ENCODE results near the gene SDHAF1.
"Not testable (repeated sequence)": the region's sequence is repeated elsewhere in the genome, so short reads cannot be mapped to it uniquely, and the experiment has no call there.

Gene SDHAF1, protein sequence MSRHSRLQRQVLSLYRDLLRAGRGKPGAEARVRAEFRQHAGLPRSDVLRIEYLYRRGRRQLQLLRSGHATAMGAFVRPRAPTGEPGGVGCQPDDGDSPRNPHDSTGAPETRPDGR

GRCh38 chr19:35995048-35995993, at the start of gene SDHAF1:
Gene SDHAF1, plus strand, starts transcription at chr19:35995188. Its CDS starts 87 bp downstream, at chr19:35995275.
- peak; percentile 94 for DNase-seq

DNA sequence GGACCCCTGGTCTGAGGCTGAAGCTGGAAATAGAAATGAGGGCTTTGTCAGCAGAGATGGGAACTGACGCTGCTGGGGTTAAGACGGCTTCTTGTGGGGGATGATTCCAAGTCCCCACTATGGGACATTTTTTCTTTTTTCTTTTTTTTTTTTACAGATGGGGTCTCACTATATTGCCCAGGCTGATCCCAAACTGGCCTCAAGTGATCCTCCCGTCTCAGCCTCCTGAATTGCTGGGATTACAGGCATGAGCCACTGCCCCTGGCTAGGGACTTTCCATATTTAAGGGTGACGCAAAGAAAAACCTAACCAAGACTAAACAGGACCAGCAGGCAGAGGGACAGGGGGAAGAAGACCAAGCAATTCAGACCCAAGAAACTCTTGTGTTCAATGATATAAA, 48.8 kb upstream of the SDHAF1 start:
- DNase-seq: no peak

DNA sequence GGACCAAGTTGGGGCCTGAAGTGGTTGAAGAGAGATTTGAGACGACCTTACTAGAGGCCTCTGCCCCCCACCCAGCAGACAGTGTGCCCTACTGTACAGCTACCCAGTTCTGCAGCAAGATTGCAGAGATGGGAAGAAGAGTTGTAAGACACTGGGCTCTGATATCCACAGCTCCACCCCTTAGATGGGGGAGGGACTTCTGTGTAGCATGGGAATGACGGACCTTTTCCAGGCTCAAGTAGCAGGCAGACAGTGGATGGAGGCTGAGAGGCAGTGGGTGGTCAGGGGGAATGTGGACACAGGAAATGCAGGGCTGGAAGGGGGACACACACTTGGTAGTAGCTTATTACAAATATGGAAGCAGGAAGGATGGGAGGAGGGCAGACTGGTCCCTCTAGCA, 45.9 kb upstream of the SDHAF1 start:
- no peak for DNase-seq

DNA sequence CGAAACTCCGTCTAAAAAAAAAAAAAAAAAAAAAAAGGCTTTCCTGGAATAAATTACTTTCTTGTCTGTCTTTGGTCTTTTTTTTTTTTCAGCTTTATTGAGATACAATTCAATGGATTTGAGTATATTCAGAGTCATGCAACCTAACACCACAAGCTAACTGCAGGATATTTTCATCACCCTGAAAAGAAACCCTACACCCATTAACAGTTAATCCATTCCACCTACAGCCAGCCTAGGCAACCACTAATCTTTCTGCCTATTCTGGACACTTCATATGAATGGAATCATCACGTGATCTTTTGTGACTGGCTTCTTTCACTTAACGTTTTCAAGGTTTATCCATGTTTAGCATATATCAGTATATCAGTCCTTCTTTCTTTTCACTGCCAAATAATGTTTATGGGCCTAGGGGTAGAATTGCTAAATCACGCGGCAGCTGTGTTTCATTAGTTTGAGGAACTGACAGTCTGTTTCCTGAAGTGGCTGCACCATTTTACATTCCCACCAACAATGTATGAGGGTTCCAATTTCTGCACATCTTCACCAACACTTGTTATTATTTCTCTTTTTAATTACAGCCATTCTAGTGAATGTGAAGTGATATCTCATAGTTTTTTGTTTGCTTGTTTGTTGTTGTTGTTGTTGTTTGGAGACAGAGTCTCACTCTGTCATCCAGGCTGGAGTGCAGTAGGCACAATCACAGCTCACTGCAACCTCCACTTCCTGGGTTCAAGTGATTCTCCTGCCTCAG, 38.9 kb upstream of the SDHAF1 start:
- DNase-seq: no peak

GRCh38 chr19:35957411-35957810, 37.6 kb upstream of the SDHAF1 start:
- not testable (repeated sequence) for DNase-seq

DNA sequence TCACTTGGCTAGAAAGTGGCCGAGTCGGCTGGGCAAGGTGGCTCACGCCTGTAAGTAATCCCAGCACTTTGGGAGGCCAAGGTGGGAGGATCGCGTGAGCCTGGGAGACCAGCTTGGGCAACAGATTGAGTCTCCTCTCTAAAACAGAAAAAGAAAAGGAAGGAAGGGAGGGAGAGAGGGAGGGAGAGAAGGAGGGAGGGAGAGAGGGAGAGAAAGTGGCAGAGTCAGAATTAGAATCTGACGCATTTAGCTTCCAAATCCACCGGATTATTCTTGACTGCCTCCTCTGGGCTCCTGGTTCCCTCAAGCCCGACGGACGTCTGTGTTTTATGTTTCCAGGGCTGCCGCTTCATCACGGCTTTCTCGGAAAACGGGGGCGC, 36.3 kb upstream of the SDHAF1 start:
- no peak for DNase-seq

DNA sequence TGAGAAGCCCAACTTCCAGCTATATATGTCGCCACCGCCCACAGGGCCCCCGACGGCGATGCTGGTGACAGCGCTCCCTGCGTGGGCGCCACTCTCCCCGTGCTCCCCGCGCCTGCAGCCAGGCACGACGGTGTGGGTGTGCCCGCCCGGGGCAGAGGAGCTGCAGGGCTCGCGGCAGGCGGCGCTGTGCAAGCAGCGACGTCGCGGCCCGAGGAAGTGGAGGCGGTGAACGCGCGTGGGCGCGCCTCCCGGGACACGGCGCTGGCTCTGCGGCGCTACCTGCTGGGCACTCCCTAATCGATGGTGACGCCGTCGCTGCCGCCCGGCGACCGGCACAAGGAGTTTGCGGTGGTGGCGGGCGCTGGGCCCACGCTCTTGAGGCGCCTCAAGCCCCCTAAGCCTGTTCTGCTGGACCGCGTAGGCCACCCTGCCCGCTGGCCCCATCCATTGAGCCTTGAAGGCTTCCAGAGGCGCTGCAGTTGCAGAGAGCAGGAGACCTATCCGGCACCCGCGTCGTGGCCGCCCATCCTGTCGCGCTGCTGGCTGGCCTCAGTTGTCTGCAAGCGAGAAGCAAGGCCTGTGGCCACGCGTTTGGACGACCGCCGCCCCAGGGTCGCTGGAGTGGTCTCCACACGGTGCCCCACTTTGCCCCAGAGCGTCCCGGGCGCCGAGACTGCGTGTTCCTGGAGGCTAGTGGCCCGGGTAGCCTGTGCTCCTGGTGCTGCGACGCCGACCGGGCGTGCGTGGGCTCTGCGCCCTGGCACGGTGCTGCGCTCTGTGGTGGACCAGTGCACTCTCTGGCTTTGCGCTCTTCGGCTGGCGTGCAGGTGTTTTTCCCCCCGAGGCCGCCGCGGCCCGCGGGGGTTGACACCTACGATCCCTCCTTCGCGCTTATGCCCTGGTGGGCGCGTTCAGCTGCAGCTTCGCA, 35.7 kb upstream of the SDHAF1 start:
- DNase-seq: no peak

- no peak for DNase-seq
These were observed 35.0 kb upstream of the SDHAF1 start for GRCh38 chr19:35959968-35960320.

GRCh38 chr19:35960432-35960972, 34.5 kb upstream of the SDHAF1 start:
- DNase-seq: no peak

- DNase-seq: no peak
These were observed 31.5 kb upstream of the SDHAF1 start for GRCh38 chr19:35963514-35963913.

DNA sequence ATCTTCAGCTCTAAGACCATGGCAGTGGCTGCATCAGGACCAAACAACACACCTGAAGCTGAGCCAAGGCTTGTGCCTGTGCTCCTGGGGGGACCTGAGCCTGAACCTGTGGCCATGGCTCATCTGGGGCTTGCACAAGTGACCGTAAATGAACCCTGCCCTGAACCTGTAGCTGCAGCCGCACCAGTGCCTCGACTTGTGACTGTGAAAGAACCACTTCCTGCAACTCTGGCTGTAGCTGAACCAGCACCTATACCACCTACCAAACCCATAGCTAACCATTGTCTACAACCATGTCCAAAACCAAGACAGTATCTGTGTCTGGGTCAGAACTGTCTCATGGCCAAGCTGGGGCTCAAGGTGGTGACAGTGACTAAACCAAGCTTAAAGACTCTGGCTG, 28.2 kb upstream of the SDHAF1 start:
- DNase-seq: no peak

GRCh38 chr19:35973487-35973886, 21.5 kb upstream of the SDHAF1 start:
- no peak for DNase-seq

DNA sequence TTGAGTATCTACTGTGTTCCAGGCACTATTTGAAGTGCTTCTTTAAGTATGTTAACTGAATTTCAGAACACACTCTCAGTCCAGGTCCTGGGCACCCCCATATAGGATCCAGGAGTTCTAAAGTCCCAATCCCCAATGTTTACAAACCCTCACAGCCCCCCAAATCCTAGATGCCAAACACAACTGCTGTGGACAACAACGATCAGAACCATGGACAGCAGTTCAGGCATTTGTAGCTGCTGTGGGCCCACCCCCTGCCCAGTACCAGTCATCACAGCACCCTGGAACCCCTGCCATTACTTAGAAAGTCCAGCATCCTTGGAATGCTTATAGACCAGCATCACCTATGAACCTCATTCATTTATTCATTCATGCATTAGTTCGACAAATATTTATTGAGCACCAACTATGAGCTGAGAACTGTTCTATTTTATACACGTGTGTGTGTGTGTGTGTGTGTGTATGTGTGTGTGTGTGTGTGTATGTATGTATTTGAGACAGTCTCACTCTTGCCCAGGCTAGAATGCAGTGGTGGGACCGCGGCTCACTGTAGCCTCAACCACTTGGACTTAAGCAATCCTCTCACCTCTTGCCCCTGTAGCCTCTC, 19.3 kb upstream of the SDHAF1 start:
- DNase-seq: no peak

DNA sequence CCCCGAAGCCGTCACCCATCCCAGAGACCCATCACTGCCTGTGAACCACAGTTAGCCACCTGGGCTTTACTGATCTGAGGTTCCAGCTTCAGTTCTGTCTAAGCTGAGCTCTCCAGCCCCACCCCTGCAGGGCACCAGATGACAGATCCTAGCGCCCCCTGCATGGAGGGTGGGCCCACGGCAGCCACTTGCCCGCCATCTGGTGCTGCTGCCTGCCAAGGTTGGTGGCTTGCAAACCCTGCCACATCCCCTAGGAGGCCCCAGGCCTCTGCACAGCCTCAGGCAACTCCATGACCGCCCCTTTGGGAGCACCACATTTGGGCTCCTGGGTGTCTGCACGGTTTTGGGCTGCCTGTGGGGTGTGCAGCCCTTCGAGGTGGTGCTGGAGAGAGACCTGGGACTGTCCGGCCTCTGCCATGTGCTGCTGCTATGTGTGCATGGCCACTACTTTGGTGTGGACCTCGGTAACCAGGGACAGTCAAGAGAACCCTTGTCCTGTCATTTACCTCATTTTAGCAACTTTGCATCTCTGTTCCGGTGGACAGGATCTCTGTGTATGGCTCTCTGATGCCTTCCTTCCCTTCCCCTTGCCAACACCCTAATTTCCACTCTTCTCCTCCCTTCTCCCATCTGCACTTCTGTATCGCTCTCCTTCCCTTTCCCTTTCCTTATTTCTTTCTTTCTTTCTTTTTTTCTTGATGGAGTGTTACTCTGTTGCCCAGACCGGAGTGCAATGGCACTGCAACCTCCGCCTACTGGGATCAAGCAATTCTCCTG, 17.4 kb upstream of the SDHAF1 start:
- DNase-seq: no peak

DNA sequence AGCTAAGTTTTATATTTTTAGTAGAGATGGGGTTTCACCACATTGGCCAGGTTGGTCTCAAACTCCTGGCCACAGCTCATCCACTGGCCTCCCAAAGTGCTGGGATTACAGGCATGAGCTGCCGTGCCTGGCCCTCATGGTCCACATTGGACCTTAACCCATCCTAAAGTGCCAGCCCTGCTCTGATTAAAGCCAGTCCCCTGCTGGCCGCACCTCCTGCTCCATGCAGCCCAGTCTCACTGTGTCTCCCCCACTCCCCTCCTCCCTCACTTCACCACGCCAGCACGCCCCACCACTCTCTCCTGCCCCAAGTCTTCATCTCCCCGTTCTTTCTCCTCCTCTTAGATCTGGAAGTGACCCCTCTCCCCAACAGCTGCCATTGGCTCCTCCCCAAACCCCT, 16.7 kb upstream of the SDHAF1 start:
- no peak for DNase-seq

- no peak for DNase-seq
These were observed 16.1 kb upstream of the SDHAF1 start for GRCh38 chr19:35978832-35979365.

DNA sequence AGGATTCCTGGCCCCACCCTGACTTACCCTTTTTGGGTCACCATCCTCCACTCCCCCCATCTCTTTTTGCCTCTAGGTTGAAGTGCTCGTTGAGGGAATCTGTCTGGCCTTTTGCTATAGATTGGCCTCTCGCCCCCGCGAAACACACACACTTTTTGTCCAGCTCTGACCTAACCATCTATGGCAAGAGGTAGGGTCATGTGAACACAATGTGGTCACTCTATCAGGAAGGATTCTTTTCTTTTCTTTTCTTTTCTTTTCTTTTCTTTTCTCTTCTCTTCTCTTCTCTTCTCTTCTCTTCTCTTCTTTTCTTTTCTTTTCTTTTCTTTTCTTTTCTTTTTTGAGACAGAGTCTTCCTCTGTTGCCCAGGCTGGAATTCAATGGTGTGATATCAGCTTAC, 14.0 kb upstream of the SDHAF1 start:
- DNase-seq: not testable (repeated sequence)

DNA sequence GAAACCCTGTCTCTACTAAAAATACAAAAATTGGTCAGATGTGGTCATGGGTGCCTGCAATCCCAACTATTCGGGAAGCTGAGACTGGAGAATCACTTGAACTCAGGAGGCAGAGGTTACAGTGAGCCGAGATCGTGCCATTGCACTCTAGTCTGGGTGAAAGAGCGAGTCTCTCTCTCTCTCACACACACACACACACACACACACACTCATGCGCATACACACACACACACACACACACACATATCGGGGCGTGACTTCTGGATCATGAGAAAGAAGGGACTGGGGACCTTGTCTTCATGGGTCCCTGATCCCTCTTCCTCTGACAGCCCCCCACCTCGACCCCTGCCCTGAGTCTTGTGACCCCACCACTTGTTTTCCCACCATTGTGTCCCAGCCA, 11.8 kb upstream of the SDHAF1 start:
- DNase-seq: no peak

DNA sequence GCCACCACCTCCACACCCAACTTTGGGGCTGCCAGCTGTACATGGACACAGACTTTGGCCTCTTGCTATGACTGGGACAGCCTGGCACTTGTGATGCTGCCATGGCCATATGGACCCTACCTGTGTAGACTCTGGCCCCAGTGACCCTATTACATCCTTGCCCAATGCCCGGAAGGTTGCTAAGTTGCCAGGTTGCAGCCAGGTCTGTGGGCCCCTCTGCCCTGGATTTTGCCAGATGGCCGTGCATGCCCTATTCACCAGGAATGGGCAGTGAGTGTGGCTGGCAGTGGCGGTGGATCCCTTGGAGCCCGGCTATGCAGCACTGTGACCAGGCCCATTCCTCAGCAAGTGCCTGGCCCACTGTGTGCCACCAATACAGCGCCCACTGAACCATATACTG, 8.9 kb upstream of the SDHAF1 start:
- no peak for DNase-seq

GRCh38 chr19:35986664-35987570, 8.1 kb upstream of the SDHAF1 start:
- peak; percentile 58 for DNase-seq

Data from NCI-H2029 (cell line).